ENCODE results near the gene FSHR.

FSHR gene

GRCh38 chr2:49032126-49032525 lies 122.2 kb downstream of the FSHR start:
- no peak for DNase-seq (ENCODE audit: low read depth, low spot score)

GRCh38 chr2:49029406-49029805 lies 124.9 kb downstream of the FSHR start:
- DNase-seq (ENCODE audit: low read depth, low spot score): no peak

- DNase-seq (ENCODE audit: low read depth, low spot score): no peak
Measured at GRCh38 chr2:49028101-49028500, 126.2 kb downstream of the FSHR start.

- no peak for DNase-seq (ENCODE audit: low read depth, low spot score)
Measured at GRCh38 chr2:49026706-49027105, 127.6 kb downstream of the FSHR start.

- DNase-seq (ENCODE audit: low read depth, low spot score): no peak
Measured at GRCh38 chr2:49021271-49021670, 133.0 kb downstream of the FSHR start.

- DNase-seq (ENCODE audit: low read depth, low spot score): no peak
Measured at GRCh38 chr2:49005261-49005660, 149.1 kb downstream of the FSHR start.

GRCh38 chr2:49004036-49004626 lies 150.2 kb downstream of the FSHR start:
- no peak for DNase-seq (ENCODE audit: low read depth, low spot score)

- DNase-seq (ENCODE audit: low read depth, low spot score): no peak
Measured at GRCh38 chr2:49003201-49003600, 151.1 kb downstream of the FSHR start.

- no peak for DNase-seq (ENCODE audit: low read depth, low spot score)
Measured at GRCh38 chr2:49002750-49003149, 151.6 kb downstream of the FSHR start.

GRCh38 chr2:49000695-49001094 lies 153.6 kb downstream of the FSHR start:
- no peak for DNase-seq (ENCODE audit: low read depth, low spot score)

- no peak for DNase-seq (ENCODE audit: low read depth, low spot score)
Measured at GRCh38 chr2:48998449-48998848, 155.9 kb downstream of the FSHR start.

GRCh38 chr2:48993576-48993975 lies 160.7 kb downstream of the FSHR start:
- DNase-seq (ENCODE audit: low read depth, low spot score): no peak

- DNase-seq (ENCODE audit: low read depth, low spot score): no peak
Measured at GRCh38 chr2:48991415-48992131, 162.7 kb downstream of the FSHR start.

GRCh38 chr2:48984922-48985321 lies 169.4 kb downstream of the FSHR start:
- DNase-seq (ENCODE audit: low read depth, low spot score): no peak

- DNase-seq (ENCODE audit: low read depth, low spot score): no peak
Measured at GRCh38 chr2:48983551-48983950, 170.8 kb downstream of the FSHR start.

- DNase-seq (ENCODE audit: low read depth, low spot score): no peak
Measured at GRCh38 chr2:48982887-48983435, 171.4 kb downstream of the FSHR start.

GRCh38 chr2:48980846-48981245 lies 173.5 kb downstream of the FSHR start:
- DNase-seq (ENCODE audit: low read depth, low spot score): no peak

- DNase-seq (ENCODE audit: low read depth, low spot score): no peak
Measured at GRCh38 chr2:48979691-48980090, 174.6 kb downstream of the FSHR start.

GRCh38 chr2:48978131-48978530 lies 176.2 kb downstream of the FSHR start:
- no peak for DNase-seq (ENCODE audit: low read depth, low spot score)

GRCh38 chr2:48971801-48972200 lies 182.5 kb downstream of the FSHR start:
- no peak for DNase-seq (ENCODE audit: low read depth, low spot score)

- no peak for DNase-seq (ENCODE audit: low read depth, low spot score)
Measured at GRCh38 chr2:48968011-48968410, 186.3 kb downstream of the FSHR start.

GRCh38 chr2:48965204-48965603 lies 189.1 kb downstream of the FSHR start:
- DNase-seq (ENCODE audit: low read depth, low spot score): no peak

GRCh38 chr2:48961009-48961408 lies 193.3 kb downstream of the FSHR start:
- no peak for DNase-seq (ENCODE audit: low read depth, low spot score)

All from iPS DF 19.7 (cell line).